SK-N-SH treated with all-trans-retinoic acid at 6 μM for 48 hours (cell line): ENCODE data around the gene TCEA2.

Experiments used
- ATAC-seq: fragments of 200-7000 bp; cut with Tn5 transposase; 3 replicates; pipeline ENCODE4 v1.9.1; 2020; ENCODE audit warnings: mild to moderate bottlenecking, moderate library complexity
- BACH2 ChIP-seq: fragments of 250-450 bp; sonication (Bioruptor Pico); IDR thresholded peaks from 2 replicates; pipeline ENCODE4 v1.9.0; 2021; ENCODE audit warnings: mild to moderate bottlenecking, borderline replicate concordance
- CREB5 ChIP-seq: fragments of 250-450 bp; sonication (Bioruptor Pico); IDR thresholded peaks from 2 replicates; pipeline ENCODE4 v1.5.1; 2020; ENCODE audit warnings: low read depth, mild to moderate bottlenecking, moderate library complexity
- CSDC2 ChIP-seq: fragments of 250-450 bp; sonication (Bioruptor Pico); IDR thresholded peaks from 2 replicates; pipeline ENCODE4 v1.5.0; 2020; ENCODE audit warnings: mild to moderate bottlenecking, moderate library complexity
- CSRNP3 ChIP-seq: fragments of 250-450 bp; sonication (Bioruptor Pico); IDR thresholded peaks from 2 replicates; pipeline ENCODE4 v1.5.1; 2021; ENCODE audit warnings: mild to moderate bottlenecking, moderate library complexity
- GLIS3 ChIP-seq: fragments of 250-450 bp; sonication (Bioruptor Pico); IDR thresholded peaks from 2 replicates; pipeline ENCODE4 v1.5.0; 2020; ENCODE audit warnings: mild to moderate bottlenecking, moderate library complexity
- ISL1 ChIP-seq: fragments of 250-450 bp; sonication (Bioruptor Pico); IDR thresholded peaks from 2 replicates; pipeline ENCODE4 v2.1.2; 2022; ENCODE audit warnings: mild to moderate bottlenecking, moderate library complexity
- OSR1 ChIP-seq: fragments of 250-450 bp; sonication (Bioruptor Pico); IDR thresholded peaks from 2 replicates; pipeline ENCODE4 v1.8.0; 2022; ENCODE audit warnings: moderate library complexity, mild to moderate bottlenecking, inconsistent platforms
- PATZ1 ChIP-seq: fragments of 250-450 bp; sonication (Bioruptor Pico); IDR thresholded peaks from 2 replicates; pipeline ENCODE4 v1.8.0; 2020; ENCODE audit warnings: mild to moderate bottlenecking, moderate library complexity, borderline replicate concordance
- POU6F1 ChIP-seq: fragments of 250-450 bp; sonication (Bioruptor Pico); IDR thresholded peaks from 2 replicates; pipeline ENCODE4 v1.8.0; 2021; ENCODE audit warnings: low read depth, mild to moderate bottlenecking, moderate library complexity, borderline replicate concordance
- PPARA ChIP-seq: fragments of 250-450 bp; sonication (Bioruptor Pico); IDR thresholded peaks from 2 replicates; pipeline ENCODE4 v1.5.0; 2020; ENCODE audit warnings: mild to moderate bottlenecking, borderline replicate concordance
- SNAI2 ChIP-seq: fragments of 250-450 bp; sonication (Bioruptor Pico); IDR thresholded peaks from 2 replicates; pipeline ENCODE4 v1.5.0; 2020; ENCODE audit warnings: mild to moderate bottlenecking, moderate library complexity
- TCF4 ChIP-seq: fragments of 250-450 bp; sonication (Bioruptor Pico); IDR thresholded peaks from 2 replicates; pipeline ENCODE4 v1.8.0; 2021; ENCODE audit warnings: mild to moderate bottlenecking, moderate library complexity, borderline replicate concordance
- TOX ChIP-seq: fragments of 250-450 bp; sonication (Bioruptor Pico); IDR thresholded peaks from 2 replicates; pipeline ENCODE4 v1.8.0; 2021; ENCODE audit warnings: mild to moderate bottlenecking, moderate library complexity, borderline replicate concordance
- TSHZ2 ChIP-seq: fragments of 250-450 bp; sonication (Bioruptor Pico); IDR thresholded peaks from 2 replicates; pipeline ENCODE4 v1.5.0; 2020; ENCODE audit warnings: mild to moderate bottlenecking, moderate library complexity
- ZC3H10 ChIP-seq: fragments of 250-450 bp; sonication (Bioruptor Pico); IDR thresholded peaks from 2 replicates; pipeline ENCODE4 v1.5.1; 2021; ENCODE audit warnings: mild to moderate bottlenecking, moderate library complexity
- ZFP3 ChIP-seq: fragments of 250-450 bp; sonication (Bioruptor Pico); IDR thresholded peaks from 2 replicates; pipeline ENCODE4 v1.5.0; 2020; ENCODE audit warnings: mild to moderate bottlenecking, moderate library complexity
- ZFP30 ChIP-seq: fragments of 450-650 bp; formaldehyde crosslinking; IDR thresholded peaks from 2 replicates; pipeline ENCODE4 v1.5.0; 2022; ENCODE audit warnings: mild to moderate bottlenecking, moderate library complexity
- ZNF565 ChIP-seq: fragments of 450-650 bp; formaldehyde crosslinking; conservative IDR thresholded peaks from 2 replicates; pipeline ENCODE4 v1.5.0; 2020; ENCODE audit warnings: low read depth, mild to moderate bottlenecking, moderate library complexity
- ZNF8 ChIP-seq: fragments of 450-650 bp; formaldehyde crosslinking; IDR thresholded peaks from 2 replicates; pipeline ENCODE4 v1.5.0; 2020; ENCODE audit warnings: mild to moderate bottlenecking, moderate library complexity

The TCEA2 gene

GRCh38 chr20:64078934-64079272 is 15.9 kb downstream of the TCEA2 start:
- TF ChIP-seq TOX (CRISPR knock-in tag) (no peak), CREB5 (CRISPR knock-in tag) (no peak), TSHZ2 (no peak), GLIS3 (no peak), CSRNP3 (CRISPR knock-in tag) (no peak), OSR1 (CRISPR knock-in tag) (no peak), ZNF565 (CRISPR knock-in tag) (no peak), ISL1 (CRISPR knock-in tag) (no peak), ZC3H10 (no peak), BACH2 (CRISPR knock-in tag) (no peak), ZNF8 (CRISPR knock-in tag) (no peak), TCF4 (CRISPR knock-in tag) (no peak), SNAI2 (no peak), POU6F1 (CRISPR knock-in tag) (no peak), ZFP30 (CRISPR knock-in tag) (no peak)
- no peak for ATAC-seq

- ATAC-seq, result peak; percentile 54
- TF ChIP-seq TCF4 (CRISPR knock-in tag), result no peak
These were observed 16.4 kb downstream of the TCEA2 start, which contains the start of gene RGS19 for GRCh38 chr20:64079273-64080012. Gene RGS19, minus strand, starts transcription at chr20:64079518. Its CDS starts 2,632 bp downstream, at chr20:64076886.

- ATAC-seq, result no peak; the same call in none of the 3 replicates
- TF ChIP-seq POU6F1 (CRISPR knock-in tag), result no peak
- TF ChIP-seq ZNF565 (CRISPR knock-in tag), result no peak
- TF ChIP-seq PPARA (CRISPR knock-in tag), result no peak
- no peak for TF ChIP-seq TCF4 (CRISPR knock-in tag)
- TF ChIP-seq ZNF8 (CRISPR knock-in tag), result no peak
- no peak for TF ChIP-seq CSRNP3 (CRISPR knock-in tag)
- no peak for TF ChIP-seq CSDC2
- no peak for TF ChIP-seq TSHZ2
- no peak for TF ChIP-seq BACH2 (CRISPR knock-in tag)
- no peak for TF ChIP-seq PATZ1 (CRISPR knock-in tag)
- no peak for TF ChIP-seq ISL1 (CRISPR knock-in tag)
- no peak for TF ChIP-seq ZFP3 (CRISPR knock-in tag)
These were observed 17.2 kb downstream of the TCEA2 start, which contains the start of gene OPRL1 for GRCh38 chr20:64080013-64080812. Gene OPRL1, plus strand, starts transcription at chr20:64080082. Its CDS starts 12,639 bp downstream, at chr20:64092721.
